Measurements from ENCODE around the gene HES7. TPM values are rescaled to one million over a fixed set of nuclear protein-coding genes. Genes with fewer than 3 reads are reported as not detected.
A peak's percentile ranks its signal among the peaks of the same experiment; 100 is the strongest.

HES7 gene
- total and polyA plus RNA-seq, 10 donors = 0.04 to 0.67 (median 0.41) TPM; not detected in 5

DNA sequence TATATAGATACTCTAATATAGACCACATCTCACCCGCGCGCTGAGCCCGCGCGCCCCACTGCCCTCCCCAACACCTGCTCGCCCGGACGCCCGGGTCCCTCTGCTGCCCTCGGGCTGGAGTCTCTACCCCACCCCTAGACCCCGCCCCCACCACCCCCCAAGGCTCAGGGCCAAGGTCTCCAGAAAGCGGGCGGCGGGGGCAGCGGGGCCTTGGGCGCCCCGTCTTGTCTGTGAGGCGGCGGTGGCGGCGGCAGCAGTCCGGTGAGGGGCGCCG is 2.6 kb downstream of the HES7 start:
- H3K27me3 ChIP-seq (replicated peaks in 1 of 7) = peaks cover 4 to 86% (median 54%) of the 10 kb centered on the region in 7 donors

GRCh38 chr17:8120520-8121406 is 3.1 kb downstream of the HES7 start:
- Histone ChIP-seq H3K36me3 (no peaks in the 10 kb centered on the region), H3K27me3 (replicated peaks in 1 of 7) (peaks cover 4 to 87% (median 54%) of the 10 kb centered on the region in 7 donors), H3K4me1 (peaks cover 67 to 93% (median 87%) of the 10 kb centered on the region in 6 donors), H3K9me3 (no peaks in the 10 kb centered on the region), H3K4me3 (peak overlapping the region; percentile 37 to 86 (median 54)), H3K27ac (peak overlapping the region in 7 of 8 donors; percentile 20 to 89 (median 81))
- WGBS, 5 donors = 1 to 2% (median 1%) methylated on average over 40 of the region's 40 CpGs
- TF ChIP-seq POLR2AphosphoS5 (IDR thresholded peaks at IDR 0.05) (no peak), CTCF (IDR thresholded peaks at IDR 0.05 in 8 of 11, conservative IDR thresholded peaks at IDR 0.05 in 3 of 11) (peak in 5 of 11 experiments; percentile 16 to 43 (median 28)), POLR2A (IDR thresholded peaks at IDR 0.05) (no peak)
- peak; percentile 86 for DNase-seq
- intact Hi-C loops (cut with DNase I; ENCODE audit: low total_unique reads) = no loop called here

More for the DNA sequence above, 2.6 kb downstream of the HES7 start:
- Histone ChIP-seq H3K4me3 (peak overlapping the region; percentile 37 to 86 (median 54)), H3K4me1 (peaks cover 67 to 99% (median 92%) of the 10 kb centered on the region in 6 donors), H3K9me3 (no peaks in the 10 kb centered on the region), H3K36me3 (no peaks in the 10 kb centered on the region), H3K27ac (peak overlapping the region in 2 of 8 donors; percentile 38 to 48)
- WGBS, 5 donors = 0 to 4% (median 1%) methylated on average over 12 to 25 of the region's 25 CpGs
- intact Hi-C loops (cut with DNase I; ENCODE audit: low total_unique reads) = no loop called here
- TF ChIP-seq POLR2AphosphoS5 (IDR thresholded peaks at IDR 0.05) (no peak), CTCF (IDR thresholded peaks at IDR 0.05 in 8 of 11, conservative IDR thresholded peaks at IDR 0.05 in 3 of 11) (no peak), POLR2A (IDR thresholded peaks at IDR 0.05) (no peak)
- DNase-seq = no peak

DNA sequence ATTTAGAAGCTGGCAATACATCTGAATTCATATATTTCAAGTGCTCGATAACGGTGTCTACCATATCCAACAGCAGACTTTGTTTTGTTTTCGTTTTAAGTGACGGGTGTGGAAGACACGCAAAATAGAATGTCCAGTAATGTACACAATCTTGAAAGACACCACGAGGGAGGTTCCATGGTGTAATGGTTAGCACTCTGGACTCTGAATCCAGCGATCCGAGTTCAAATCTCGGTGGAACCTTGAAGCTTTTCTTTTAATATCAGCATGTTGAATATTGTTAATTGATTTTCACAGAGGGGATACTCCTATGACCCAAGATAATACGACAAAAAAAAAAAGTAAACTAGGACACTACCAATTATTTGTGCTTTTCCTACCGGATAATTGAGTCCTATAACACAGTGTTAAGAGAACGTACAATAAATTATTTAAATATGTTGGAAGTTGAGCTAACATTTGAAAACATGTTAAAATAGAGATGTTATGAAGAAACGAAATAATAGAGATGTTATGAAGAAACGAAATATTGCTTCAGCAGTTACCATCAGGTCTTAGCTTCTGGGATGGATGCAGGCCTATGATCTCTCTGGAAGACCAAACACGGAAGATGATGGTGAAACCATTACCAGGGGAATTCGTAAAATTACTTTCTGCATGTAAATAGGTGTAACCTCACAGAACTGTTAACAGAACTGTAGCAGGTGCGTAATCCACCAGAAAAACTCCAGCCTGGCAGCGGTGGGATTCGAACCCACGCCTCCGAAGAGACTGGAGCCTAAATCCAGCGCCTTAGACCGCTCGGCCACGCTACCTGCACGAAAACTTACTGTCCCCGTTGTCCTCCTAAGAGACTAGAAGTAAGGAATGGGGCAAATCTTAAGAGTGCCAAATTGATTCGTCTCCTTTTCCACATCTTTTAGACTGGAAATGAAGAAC is 4.1 kb downstream of the HES7 start:
- TF ChIP-seq CTCF (IDR thresholded peaks at IDR 0.05 in 8 of 11, conservative IDR thresholded peaks at IDR 0.05 in 3 of 11) = no peak
- peak in 1 of 3 donors; percentile 29 for TF ChIP-seq POLR2AphosphoS5 (IDR thresholded peaks at IDR 0.05)
- H3K27ac ChIP-seq = peak overlapping the region; percentile 55 to 89 (median 82)
- intact Hi-C loops (cut with DNase I; ENCODE audit: low total_unique reads) = no loop called here
- 1% methylated on average over 24 to 28 of the region's 28 CpGs for WGBS, 5 donors
- peaks cover 4 to 86% (median 49%) of the 10 kb centered on the region in 7 donors for H3K27me3 ChIP-seq (replicated peaks in 1 of 7)
- no peaks in the 10 kb centered on the region for H3K9me3 ChIP-seq
- H3K4me1 ChIP-seq = peaks cover 58 to 84% (median 78%) of the 10 kb centered on the region in 6 donors
- no peaks in the 10 kb centered on the region for H3K36me3 ChIP-seq
- peak overlapping the region; percentile 46 to 86 (median 57) for H3K4me3 ChIP-seq
- DNase-seq = peak; percentile 87

All from spleen (tissue), 11 donors.